HUES64 (cell line): ENCODE measurements around the gene PCNX1.

Experiments used
- H3K27ac ChIP-seq: 2 replicates; pipeline ENCODE4 v1.7.0; 2013; ENCODE audit warnings: low read depth, low read length, inconsistent platforms
- H3K27me3 ChIP-seq: 2 replicates; pipeline ENCODE4 v1.6.1; 2013; ENCODE audit warnings: mild to moderate bottlenecking, low read length; ENCODE audit not compliant: insufficient read depth
- H3K36me3 ChIP-seq: 2 replicates; pipeline ENCODE4 v1.6.1; 2013; ENCODE audit warnings: mild to moderate bottlenecking, low read length; ENCODE audit not compliant: insufficient read depth
- H3K4me1 ChIP-seq: 2 replicates; pipeline ENCODE4 v1.6.1; 2013; ENCODE audit warnings: mild to moderate bottlenecking, low read length, moderate library complexity; ENCODE audit not compliant: insufficient read depth
- H3K4me3 ChIP-seq: 2 replicates; pipeline ENCODE4 v1.5.1; 2013; ENCODE audit warnings: mild to moderate bottlenecking, low read length, moderate library complexity
- H3K9ac ChIP-seq: 2 replicates; pipeline ENCODE4 v1.6.1; 2013; ENCODE audit warnings: mild to moderate bottlenecking, low read depth, low read length
- H3K9me3 ChIP-seq: 2 replicates; pipeline ENCODE4 v1.6.1; 2013; ENCODE audit warnings: low read depth, low read length; ENCODE audit not compliant: insufficient read depth
- WGBS: fragments of 150-250, 120-280 bp; methylation state at CpG from one replicate; pipeline ENCODE4 v1.1.7; 2013; ENCODE audit warnings: missing lambda C conversion rate; 5-methylcytosine and 5-hydroxymethylcytosine counted together

Gene PCNX1

GRCh38 chr14:71096947-71097346 is 189.7 kb downstream of the PCNX1 start:
- no peaks in the 10 kb centered on the region for H3K4me1 ChIP-seq
- H3K36me3 ChIP-seq, result peaks cover 17% of the 10 kb centered on the region; the same call in 1 of the 2 replicates
- H3K4me3 ChIP-seq, result no peak overlapping the region
- no peak overlapping the region for H3K27ac ChIP-seq
- 96% methylated on average over 5 of the region's 5 CpGs for whole genome bisulfite sequencing
- H3K9ac ChIP-seq, result no peak overlapping the region
- no peaks in the 10 kb centered on the region for H3K27me3 ChIP-seq
- 0 out of 2 replicates have a peak, but pooled peaks cover 8% of the 10 kb centered on the region for H3K9me3 ChIP-seq

DNA sequence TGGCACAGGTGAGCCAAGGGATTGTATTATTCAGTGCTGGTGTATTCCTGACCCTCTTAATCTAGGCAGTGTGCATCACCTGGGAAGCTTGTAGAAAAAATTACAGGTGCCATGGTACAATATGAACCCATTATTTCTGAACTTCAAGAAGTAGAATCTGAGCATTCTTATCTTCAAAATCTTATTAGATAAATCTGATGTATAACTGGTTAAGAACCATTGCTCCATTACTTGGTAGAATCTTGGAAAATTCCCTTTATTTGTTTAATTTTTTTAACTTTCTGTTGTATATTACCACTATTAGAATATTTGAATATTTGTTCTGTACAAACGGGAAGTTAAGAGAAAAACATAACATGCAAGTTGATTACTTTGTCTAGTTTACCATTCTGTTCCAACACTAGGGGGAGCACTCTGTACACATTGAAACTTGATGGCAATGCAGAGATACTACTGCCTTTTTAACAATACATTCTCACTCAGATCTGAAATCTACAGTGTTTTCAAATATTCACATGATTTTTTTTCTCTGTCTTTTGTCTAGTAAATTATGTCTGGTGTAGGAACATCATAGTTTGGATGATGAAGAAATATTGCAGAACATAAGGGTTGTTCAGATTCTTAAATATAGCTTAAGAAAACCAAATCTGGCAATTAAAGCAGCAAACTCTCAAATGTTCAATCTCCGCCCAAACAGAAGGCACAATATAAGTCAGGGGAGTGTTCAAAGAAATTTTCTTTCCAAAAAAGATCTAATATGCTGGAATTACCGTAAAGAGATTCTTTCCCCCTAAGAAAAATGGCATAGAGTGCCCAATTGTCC is 196.6 kb downstream of the PCNX1 start:
- Histone ChIP-seq H3K4me3 (no peak overlapping the region), H3K27me3 (no peaks in the 10 kb centered on the region), H3K9me3 (no peaks in the 10 kb centered on the region), H3K27ac (no peak overlapping the region), H3K4me1 (no peaks in the 10 kb centered on the region), H3K9ac (no peak overlapping the region), H3K36me3 (peaks cover 62% of the 10 kb centered on the region)
- 91% methylated on average over 3 of the region's 3 CpGs for WGBS

- no peaks in the 10 kb centered on the region for H3K4me1 ChIP-seq
- H3K4me3 ChIP-seq, result no peak overlapping the region
- peaks cover 75% of the 10 kb centered on the region for H3K36me3 ChIP-seq
- H3K9me3 ChIP-seq, result no peaks in the 10 kb centered on the region
- H3K27me3 ChIP-seq, result no peaks in the 10 kb centered on the region
- no peak overlapping the region for H3K27ac ChIP-seq
- no peak overlapping the region for H3K9ac ChIP-seq
- WGBS, result 87% methylated on average over 2 of the region's 2 CpGs
Observed at GRCh38 chr14:71105177-71105576, 197.9 kb downstream of the PCNX1 start.

DNA sequence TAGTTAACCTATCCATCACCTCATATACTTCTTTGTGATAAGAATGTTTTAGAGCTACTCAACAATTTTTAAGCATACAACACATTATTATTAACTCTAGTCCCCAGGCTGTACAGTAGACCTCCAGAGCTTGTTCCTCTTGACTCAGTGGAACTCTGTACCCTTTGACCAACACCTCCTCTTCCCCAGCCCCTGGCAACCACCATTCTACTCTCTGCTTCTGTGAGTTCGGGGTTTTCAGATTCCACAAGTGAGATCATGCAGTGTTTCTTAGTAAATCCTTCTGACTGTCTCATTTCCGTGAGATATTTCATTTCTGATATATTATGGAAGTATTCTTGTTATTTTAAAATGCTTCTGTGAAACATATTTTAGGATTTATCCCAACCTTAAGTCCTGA is 200.7 kb downstream of the PCNX1 start:
- Histone ChIP-seq H3K27me3 (no peaks in the 10 kb centered on the region), H3K27ac (no peak overlapping the region), H3K4me3 (no peak overlapping the region), H3K9me3 (no peaks in the 10 kb centered on the region), H3K36me3 (peaks cover 86% of the 10 kb centered on the region), H3K4me1 (no peaks in the 10 kb centered on the region), H3K9ac (no peak overlapping the region)
- WGBS, result 100% methylated on average over 1 of the region's 2 CpGs

- Histone ChIP-seq H3K27ac (no peak overlapping the region), H3K4me1 (no peaks in the 10 kb centered on the region), H3K9ac (no peak overlapping the region), H3K27me3 (no peaks in the 10 kb centered on the region), H3K9me3 (no peaks in the 10 kb centered on the region), H3K4me3 (no peak overlapping the region), H3K36me3 (peaks cover 79% of the 10 kb centered on the region)
- WGBS, result 93% methylated on average over 16 of the region's 16 CpGs
Observed at GRCh38 chr14:71108398-71109119, 201.3 kb downstream of the PCNX1 start.

GRCh38 chr14:71113376-71113775 is 206.1 kb downstream of the PCNX1 start:
- H3K4me3 ChIP-seq, result no peak overlapping the region
- H3K27me3 ChIP-seq, result no peaks in the 10 kb centered on the region
- no peak overlapping the region for H3K27ac ChIP-seq
- H3K36me3 ChIP-seq, result peaks cover 44% of the 10 kb centered on the region
- H3K9me3 ChIP-seq, result no peaks in the 10 kb centered on the region
- H3K4me1 ChIP-seq, result peaks cover 11% of the 10 kb centered on the region; the same call in 1 of the 2 replicates
- H3K9ac ChIP-seq, result no peak overlapping the region

DNA sequence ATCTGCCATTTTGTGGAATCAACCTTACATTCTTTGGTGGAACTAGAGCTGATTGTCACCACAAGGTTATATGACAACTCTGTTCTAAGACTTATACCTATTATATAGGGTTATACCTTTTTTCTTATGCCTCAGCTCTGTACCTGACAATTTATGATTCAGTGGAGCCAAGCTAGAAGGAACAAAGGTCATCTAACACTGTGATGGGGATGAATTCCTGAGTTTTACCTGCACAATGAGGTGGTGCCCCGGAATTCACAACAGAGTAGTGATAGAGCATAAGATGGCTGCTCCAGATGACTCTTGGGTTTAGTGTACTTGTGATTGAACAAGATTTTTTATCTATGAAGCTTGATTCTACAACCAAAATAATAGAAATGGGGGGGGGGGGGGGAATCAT is 207.3 kb downstream of the PCNX1 start:
- H3K9me3 ChIP-seq, result no peaks in the 10 kb centered on the region
- peaks cover 33% of the 10 kb centered on the region for H3K36me3 ChIP-seq
- no peak overlapping the region for H3K27ac ChIP-seq
- 90% methylated on average over 1 of the region's 1 CpG for WGBS
- H3K4me3 ChIP-seq, result no peak overlapping the region
- H3K4me1 ChIP-seq, result peaks cover 16% of the 10 kb centered on the region; the same call in 1 of the 2 replicates
- H3K27me3 ChIP-seq, result no peaks in the 10 kb centered on the region
- H3K9ac ChIP-seq, result no peak overlapping the region

DNA sequence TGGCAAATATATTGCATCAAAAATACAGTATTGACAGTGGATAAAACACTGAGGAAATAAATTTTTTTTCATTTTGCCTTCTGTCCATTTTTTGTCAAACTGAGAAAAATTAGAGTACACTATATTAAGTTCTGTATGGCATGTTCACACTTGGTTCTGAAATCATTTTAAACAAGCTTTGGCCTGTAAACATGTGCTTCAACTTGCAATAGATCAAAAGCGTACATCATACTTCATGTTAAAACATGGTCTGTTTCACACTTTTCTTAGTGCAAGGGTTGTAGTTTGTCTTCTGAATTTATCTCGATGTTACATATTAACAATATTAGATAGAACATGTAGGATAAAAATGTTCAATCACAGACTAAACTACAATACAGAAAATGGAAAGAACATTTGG is 208.0 kb downstream of the PCNX1 start:
- Histone ChIP-seq H3K4me3 (no peak overlapping the region), H3K27ac (no peak overlapping the region), H3K36me3 (peaks cover 25% of the 10 kb centered on the region), H3K27me3 (no peaks in the 10 kb centered on the region), H3K9me3 (no peaks in the 10 kb centered on the region), H3K9ac (no peak overlapping the region), H3K4me1 (peaks cover 16% of the 10 kb centered on the region; the same call in 1 of the 2 replicates)
- 100% methylated on average over 1 of the region's 2 CpGs for WGBS

GRCh38 chr14:71115821-71116567 is 208.7 kb downstream of the PCNX1 start:
- Histone ChIP-seq H3K4me1 (peaks cover 16% of the 10 kb centered on the region; the same call in 1 of the 2 replicates), H3K27ac (no peak overlapping the region), H3K9me3 (0 out of 2 replicates have a peak, but pooled peaks cover 1% of the 10 kb centered on the region), H3K9ac (no peak overlapping the region), H3K27me3 (no peaks in the 10 kb centered on the region), H3K4me3 (no peak overlapping the region), H3K36me3 (peaks cover 18% of the 10 kb centered on the region)
- WGBS, result 93% methylated on average over 7 of the region's 7 CpGs

GRCh38 chr14:71116568-71117122 is 209.4 kb downstream of the PCNX1 start:
- 97% methylated on average over 8 of the region's 8 CpGs for WGBS
- Histone ChIP-seq H3K4me3 (no peak overlapping the region), H3K27ac (no peak overlapping the region), H3K4me1 (peaks cover 16% of the 10 kb centered on the region; the same call in 1 of the 2 replicates), H3K27me3 (no peaks in the 10 kb centered on the region), H3K9me3 (peaks cover 8% of the 10 kb centered on the region), H3K9ac (no peak overlapping the region), H3K36me3 (peaks cover 15% of the 10 kb centered on the region)
